WI38 (cell line): Measurements from ENCODE around the gene COL4A6.
A peak's percentile ranks its signal among the peaks of the same experiment; 100 is the strongest.

Source experiments
- H3K4me3 ChIP-seq: 2 replicates; pipeline ENCODE4 v1.5.1; 2011; ENCODE audit warnings: low read depth, mild to moderate bottlenecking, control low read depth, low read length
- CTCF ChIP-seq: IDR thresholded peaks from 2 replicates; pipeline ENCODE4 v1.5.1; 2012; ENCODE audit warnings: low read depth, mild to moderate bottlenecking, control low read depth, low read length

Gene COL4A6

GRCh38 chrX:108160309-108160708 lies 277.9 kb downstream of the COL4A6 start:
- H3K4me3 ChIP-seq, result no peak overlapping the region
- no peak for TF ChIP-seq CTCF

DNA sequence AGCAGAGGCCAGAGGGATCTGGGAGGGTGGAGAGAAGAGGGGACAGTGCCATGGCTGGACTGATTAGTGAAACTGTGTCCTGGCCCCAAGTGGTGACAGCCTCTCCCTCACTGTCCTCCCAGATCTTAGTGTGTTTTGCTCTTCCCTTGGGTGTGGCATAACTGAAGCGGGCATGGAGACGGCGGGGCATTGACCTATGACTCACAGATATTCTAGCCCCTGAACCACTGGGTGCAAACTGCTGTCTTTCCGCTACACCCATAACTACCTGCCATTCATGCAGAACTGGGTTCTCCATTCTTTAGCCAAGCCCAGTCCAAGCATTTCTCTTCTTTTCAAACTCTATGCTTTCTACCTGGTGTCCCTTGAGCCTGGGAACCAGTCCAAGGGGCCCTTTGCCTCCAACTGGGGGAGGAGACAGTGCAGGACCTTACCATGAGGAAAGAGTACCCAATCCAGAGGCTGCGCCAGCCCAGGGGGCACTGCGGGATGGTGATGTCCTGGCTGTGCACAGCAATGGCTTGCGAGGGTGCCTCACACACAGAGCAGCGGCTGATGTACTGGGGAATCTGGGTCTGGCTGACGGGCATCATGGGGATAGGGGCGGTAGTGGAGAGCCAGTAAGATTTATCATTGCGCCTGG lies 279.1 kb downstream of the COL4A6 start:
- no peak overlapping the region for H3K4me3 ChIP-seq
- TF ChIP-seq CTCF, result no peak

DNA sequence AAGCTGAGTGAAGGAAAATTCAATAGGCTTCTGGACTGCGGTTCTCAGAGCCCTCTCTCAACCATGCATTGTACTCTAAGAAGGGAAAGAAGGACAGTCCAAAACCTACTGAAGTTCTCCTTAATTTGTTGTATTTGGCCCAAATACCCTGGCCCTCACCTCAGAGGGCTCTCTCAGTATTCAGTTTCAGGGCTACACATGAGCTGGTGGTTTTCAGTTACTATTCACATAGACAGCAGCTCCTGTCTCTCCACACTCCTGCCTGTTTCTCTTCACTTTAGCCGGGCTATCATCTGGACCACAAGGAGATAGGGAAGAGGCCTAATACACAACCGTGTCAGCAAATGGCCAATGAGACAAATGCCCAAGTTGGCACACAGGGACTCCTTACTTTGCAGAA lies 280.6 kb downstream of the COL4A6 start:
- TF ChIP-seq CTCF, result no peak
- H3K4me3 ChIP-seq, result no peak overlapping the region

DNA sequence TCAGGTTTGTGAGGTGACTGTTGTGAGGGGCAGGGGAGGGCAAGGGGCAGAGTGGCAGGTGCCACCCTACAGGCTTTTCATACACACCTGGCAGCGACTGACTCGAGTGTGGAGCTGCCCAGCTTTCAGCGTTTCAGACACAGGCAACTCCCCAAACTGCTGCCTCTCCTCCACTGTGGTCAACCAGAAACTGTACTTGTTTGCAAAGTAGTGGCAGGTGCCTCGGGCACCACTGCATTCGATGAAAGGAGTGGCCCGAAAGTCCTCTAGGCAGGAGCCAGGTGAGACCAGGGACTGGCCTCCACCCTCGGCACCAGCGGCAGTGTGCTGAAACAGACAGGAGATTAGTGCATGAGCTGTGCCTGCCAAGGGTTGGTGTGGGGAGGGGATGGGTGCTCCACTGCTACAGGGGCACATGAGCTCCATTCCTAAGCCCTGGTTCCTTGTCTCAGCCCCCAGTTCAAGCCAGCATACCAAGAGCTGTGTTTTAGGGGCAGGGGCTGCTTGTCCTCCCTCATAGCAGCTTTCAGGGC lies 281.2 kb downstream of the COL4A6 start:
- TF ChIP-seq CTCF, result no peak
- no peak overlapping the region for H3K4me3 ChIP-seq

GRCh38 chrX:108156082-108156481 lies 282.1 kb downstream of the COL4A6 start:
- H3K4me3 ChIP-seq, result no peak overlapping the region
- no peak for TF ChIP-seq CTCF

DNA sequence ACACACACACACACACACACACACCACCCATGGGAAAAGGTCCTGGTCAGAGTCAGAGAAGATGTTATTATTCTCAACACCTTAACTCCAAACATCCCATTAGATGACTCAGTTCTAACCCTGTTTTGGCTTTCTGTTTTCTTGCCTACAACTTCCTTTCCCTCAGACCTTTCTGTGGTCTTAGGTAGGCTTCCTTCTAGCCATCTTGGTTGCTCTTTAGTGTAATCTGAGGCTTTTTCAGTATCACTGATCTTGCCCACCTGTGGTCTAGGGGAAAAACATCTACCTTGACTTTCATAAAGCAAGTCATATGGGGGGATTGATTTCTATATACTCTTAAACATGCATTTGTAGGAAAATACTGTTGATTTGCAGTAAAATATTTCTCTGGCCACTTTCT lies 289.7 kb downstream of the COL4A6 start:
- no peak overlapping the region for H3K4me3 ChIP-seq
- TF ChIP-seq CTCF, result no peak

- TF ChIP-seq CTCF, result peak; percentile 51
- no peak overlapping the region for H3K4me3 ChIP-seq
Observed at GRCh38 chrX:108138814-108139702, 299.2 kb downstream of the COL4A6 start.
